Stimulated activated CD8-positive, alpha-beta memory T cell treated with anti-CD3 and anti-CD28 coated beads, Interleukin-15, amount 100 ng/mL, for 1 hour (primary cell): ENCODE measurements around the gene TRPM4.
"Not testable (repeated sequence)": the region's sequence is repeated elsewhere in the genome, so short reads cannot be mapped to it uniquely, and the experiment has no call there.

Source experiments
- DNase-seq: peaks from one replicate; pipeline ENCODE4 v3.0.0-alpha.2; 2020; ENCODE audit warnings: low read depth

TRPM4 gene

GRCh38 chr19:49127225-49127624, 30.4 kb upstream of the TRPM4 start:
- not testable (repeated sequence) for DNase-seq

DNA sequence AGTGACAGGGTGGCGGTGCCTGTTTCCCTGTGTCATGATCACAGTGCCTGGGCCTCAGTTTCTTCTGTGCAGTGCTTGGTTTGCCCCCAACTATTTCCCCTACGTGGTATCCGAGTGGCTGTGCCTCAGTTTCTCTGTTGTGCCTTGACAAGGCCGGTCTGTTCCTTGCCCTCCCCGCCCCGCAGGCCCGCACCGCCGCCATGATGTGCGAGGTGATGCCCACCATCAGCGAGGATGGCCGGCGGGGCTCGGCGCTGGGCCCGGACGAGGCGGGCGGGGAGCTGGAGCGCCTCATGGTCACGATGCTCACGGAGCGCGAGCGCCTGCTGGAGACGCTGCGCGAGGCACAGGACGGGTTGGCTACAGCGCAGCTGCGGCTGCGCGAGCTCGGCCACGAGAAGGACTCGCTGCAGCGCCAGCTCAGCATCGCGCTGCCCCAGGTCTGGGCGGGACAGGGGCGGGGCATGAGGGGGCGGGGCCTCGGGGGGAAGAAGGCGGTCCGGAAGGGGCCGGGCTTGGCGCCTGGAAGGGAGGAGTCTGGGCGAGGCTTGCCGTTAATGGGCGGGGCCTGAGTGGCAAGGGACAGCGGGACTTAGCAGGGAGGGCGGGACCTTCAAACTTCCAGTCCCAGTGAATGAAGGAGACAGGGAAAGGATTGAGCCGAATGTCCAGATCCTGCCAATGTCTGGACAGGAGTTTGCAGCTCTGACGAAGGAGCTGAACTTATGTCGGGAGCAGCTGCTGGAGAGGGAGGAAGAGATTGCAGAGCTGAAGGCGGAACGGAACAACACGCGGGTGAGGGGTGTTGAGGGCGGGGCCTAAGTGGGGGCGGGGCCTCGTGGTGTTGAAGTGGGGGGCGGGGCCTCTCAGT, 29.7 kb upstream of the TRPM4 start:
- peak; percentile 89 for DNase-seq

- DNase-seq, result no peak
These were observed 28.9 kb upstream of the TRPM4 start for GRCh38 chr19:49128545-49129237.

DNA sequence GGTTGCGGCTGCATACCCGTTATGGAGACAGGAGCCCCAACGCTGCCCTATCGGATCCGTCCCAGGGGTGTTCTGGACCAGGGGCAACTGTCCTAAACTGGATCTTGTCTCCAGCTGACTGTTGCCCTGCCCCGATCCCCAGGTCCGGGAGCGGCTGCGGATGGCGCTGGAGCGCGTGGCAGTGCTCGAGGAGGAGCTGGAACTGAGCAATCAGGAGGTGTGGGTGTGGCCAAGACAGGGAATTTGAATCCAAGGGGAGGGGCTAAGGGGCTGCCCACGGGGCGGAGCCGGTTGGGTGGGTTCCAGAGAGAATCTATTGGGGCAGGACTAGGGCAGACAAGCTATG, 28.4 kb upstream of the TRPM4 start:
- no peak for DNase-seq

DNA sequence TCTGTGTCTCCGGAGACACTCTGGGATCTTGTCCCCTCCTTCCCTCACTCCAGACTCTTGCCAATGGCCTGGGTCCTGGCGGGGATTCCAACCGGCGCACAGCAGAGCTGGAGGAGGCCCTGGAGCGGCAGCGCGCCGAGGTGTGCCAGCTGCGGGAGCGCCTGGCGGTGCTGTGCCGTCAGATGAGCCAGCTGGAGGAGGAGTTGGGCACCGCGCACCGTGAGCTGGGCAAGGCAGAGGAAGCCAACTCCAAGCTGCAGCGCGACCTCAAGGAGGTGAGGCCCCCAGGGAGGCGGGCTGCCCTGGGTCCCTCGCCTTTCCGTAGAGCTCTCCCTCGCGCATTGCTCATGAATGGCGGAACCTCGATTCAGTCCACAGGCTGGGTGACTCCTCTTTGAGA, 27.3 kb upstream of the TRPM4 start:
- no peak for DNase-seq

DNA sequence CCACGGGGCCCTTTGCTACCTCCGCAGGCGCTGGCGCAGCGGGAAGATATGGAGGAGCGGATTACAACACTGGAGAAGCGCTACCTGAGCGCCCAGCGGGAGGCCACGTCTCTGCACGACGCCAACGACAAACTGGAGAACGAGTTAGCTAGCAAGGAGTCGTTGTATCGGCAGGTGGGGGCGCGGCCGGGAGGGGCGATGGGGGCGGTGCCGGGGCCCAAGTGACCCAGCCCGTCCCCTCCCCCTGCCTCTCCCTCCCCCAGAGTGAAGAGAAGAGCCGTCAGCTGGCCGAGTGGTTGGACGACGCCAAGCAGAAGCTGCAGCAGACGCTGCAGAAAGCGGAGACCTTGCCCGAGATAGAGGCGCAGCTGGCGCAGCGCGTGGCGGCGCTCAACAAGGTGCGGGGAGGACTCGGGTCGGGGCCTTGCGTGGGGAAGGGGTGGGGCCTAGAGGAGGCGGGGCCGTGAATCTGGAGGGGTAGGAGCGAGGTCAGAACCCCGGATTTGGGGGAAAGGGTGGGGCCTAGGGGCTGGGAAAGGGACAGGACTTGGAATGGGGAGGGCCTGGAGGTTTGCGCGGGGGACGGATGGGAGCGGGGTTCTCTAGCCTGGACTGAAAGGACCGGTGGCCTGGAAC, 24.5 kb upstream of the TRPM4 start:
- DNase-seq, result no peak

DNA sequence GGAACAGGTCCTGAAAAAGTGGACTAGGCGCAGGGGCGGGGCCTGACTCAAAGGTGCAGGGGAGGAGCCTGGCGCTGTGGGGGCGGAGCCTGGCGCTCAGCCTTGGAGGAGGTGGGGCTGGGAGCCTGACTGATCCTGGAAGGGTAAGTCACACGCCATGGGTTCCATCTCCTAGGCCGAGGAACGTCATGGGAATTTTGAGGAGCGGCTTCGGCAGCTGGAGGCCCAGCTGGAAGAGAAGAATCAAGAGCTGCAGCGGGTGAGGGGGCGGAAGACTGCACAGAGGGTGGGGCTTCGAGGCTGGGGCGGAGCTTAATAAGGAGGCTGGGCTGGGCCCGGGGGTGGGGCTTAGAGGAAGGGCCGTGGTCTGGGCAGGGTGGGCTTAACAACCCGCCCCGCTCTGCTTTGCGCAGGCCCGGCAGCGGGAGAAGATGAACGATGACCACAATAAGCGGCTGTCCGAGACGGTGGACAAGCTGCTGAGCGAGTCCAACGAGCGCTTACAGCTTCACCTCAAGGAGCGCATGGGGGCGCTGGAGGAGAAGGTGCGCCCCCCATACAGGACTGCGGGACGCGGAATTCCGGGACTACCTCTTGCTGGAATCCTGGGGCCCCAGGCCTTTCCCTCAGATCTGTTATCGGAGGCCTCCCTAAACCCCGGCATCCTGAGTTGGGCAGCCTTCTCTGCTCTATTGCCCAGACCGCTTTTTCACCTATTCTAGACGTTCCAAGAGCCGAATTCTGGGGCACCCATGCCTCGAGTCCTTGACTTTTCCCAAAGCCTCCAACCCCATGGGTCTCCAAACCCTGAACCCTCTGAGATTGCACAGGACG, 23.8 kb upstream of the TRPM4 start:
- no peak for DNase-seq

DNA sequence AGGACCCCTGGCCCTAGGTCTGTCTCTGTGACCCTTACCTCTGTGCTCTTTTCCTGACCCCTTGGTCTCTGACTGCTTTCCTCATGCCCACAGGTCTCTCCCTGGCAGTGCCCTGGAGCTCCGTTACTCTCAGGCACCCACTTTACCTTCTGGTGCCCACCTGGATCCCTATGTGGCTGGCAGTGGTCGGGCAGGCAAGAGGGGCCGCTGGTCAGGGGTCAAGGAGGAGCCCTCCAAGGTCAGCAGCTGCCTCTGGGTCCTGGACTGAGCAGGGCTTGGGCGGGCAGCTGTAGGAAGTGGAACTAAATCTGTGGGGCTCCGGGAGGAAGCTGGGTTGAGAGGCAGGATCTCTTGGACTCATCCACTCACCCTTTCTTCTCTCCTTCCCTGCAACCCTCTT, 21.9 kb upstream of the TRPM4 start:
- DNase-seq, result no peak

DNA sequence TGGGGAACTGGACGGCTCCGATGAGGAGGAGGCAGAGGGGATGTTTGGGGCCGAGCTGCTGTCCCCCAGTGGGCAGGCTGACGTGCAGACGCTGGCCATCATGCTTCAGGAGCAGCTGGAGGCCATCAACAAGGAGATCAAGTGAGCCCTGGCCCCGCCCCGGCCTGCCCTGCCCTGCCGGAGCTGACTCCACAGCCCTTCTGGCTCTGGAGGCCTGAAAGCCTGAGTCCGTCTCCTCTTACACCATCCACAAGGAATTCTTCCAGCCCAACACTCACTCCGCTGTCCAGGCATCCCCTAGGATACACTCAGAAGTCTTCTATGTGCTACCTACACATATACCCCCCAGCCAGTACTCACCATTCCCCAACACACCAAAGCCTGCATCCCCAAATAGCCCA, 20.8 kb upstream of the TRPM4 start:
- DNase-seq, result no peak

DNA sequence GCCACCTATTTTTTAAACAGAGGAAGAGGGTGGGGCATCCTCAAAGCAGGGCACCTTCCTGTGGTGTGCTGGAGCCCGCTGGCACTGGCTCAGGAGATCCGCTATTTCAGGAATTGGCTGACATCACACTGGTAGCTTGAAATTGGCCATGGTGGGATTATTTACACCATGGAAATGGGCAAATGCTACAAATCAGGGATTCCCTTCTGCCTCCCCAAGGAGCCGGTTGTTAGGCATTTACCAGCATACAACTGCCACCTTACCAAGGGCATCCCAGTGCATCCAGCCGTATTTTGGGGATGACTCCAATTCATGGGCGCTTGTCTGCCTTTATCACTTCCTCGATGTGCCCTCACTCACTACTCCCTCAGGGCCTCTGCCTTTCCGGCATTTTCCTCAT, 16.6 kb upstream of the TRPM4 start:
- no peak for DNase-seq

DNA sequence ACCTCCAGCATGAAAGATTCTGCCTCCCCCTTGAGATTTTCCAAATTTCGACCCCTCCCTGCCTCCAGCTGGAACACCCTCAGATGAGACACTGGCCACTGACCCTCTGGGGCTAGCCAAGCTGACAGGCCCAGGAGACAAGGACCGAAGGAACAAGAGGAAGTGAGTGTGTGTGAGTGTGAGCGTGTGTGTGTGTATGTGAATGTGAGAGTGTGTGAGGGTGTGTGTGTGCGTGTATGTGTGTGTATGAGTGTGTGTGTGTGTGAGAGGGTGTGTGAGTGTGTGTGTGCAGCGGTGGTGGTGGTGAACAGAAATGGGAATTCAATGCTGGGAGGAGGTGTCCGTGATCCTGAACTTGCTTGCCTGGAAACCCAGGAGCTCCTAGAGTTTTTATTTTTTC, 16.2 kb upstream of the TRPM4 start:
- no peak for DNase-seq

DNA sequence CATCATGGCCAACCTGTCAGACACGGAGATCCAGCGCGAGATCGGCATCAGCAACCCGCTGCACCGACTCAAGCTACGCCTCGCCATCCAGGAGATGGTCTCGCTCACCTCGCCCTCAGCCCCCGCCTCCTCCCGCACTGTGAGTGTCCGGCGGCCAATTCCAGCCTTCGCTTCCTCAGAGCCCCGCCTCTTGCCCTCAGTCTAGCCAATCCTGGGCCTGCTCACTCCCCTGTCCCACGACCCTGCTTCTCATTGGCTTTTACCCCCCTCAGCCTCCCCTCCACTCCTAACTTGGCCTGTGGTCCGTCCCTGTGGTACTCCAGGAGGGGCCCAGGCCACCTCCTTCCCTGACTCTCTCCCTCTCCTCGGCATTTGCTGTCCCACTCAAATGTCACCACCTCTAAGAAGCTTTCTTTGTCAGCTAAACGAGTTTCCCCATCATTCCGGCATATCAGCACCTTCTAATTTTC, 14.7 kb upstream of the TRPM4 start:
- DNase-seq, result peak; percentile 37

DNA sequence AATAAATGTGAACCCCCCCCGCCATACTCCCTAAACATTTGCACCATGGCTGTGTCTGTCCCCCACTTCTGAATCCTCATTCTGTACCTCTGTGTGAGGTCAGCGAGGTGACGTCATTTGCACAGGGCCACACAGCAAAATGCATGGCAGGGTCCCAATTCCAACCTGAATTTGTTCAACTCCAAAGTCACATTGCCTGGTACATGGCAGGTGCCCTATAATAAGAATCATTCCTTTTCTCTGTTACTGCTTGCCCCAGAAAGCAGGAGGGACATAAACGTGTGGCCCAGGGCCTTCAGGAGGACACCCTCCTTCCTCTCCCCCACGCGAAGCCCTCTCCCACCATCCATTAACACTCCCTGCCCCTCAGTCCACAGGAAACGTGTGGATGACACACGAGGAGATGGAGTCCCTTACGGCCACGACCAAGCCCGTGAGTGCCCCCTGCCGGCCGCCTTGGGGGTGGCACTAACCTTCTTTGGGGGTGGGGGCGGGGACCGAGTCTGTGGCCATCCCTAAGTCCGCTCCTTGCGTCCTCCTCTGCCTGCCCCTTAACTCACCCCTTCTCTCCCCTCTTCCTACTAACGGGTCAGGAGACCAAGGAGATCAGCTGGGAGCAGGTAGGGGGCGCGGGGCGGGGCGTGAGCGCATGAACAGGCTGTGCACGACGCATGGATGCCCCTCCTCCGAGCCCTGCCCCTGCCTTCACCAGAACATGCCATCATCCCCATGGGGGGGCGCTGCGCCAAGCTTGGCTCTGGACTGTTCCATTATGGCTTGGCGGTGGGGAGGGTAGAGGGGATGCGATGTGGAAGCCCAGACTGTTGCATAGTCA, 11.8 kb upstream of the TRPM4 start:
- DNase-seq, result peak; percentile 61

- DNase-seq, result not testable (repeated sequence)
These were observed 11.2 kb upstream of the TRPM4 start for GRCh38 chr19:49146408-49146770.

DNA sequence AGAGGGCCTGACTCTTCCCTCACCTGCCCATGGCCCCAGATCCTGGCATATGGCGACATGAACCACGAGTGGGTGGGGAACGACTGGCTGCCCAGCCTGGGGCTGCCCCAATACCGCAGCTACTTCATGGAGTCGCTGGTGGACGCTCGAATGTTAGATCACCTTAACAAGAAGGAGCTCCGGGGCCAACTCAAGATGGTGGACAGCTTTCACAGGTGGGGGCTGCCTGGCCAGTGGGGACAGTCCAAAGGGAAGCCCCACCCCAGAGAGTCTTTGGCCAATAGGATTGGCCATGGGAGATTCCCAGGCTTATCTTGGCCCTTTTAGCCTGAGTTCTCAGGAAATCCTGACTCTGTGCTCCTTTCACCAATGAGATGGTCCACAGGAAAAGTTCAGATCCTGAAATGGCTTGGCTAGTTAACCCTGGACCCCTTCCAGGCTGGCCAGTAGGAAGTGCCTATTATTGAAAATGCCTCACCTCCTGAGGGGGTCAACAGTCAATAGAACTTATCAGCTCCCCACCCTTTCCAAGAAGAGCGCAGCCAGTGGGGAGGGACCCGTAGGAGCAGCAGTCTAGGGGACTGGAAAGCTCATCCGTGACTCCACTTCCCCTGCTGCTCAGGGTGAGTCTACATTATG, 9.4 kb upstream of the TRPM4 start:
- no peak for DNase-seq

GRCh38 chr19:49148784-49149651, 8.6 kb upstream of the TRPM4 start:
- peak; percentile 54 for DNase-seq

GRCh38 chr19:49149652-49150105, 7.9 kb upstream of the TRPM4 start:
- DNase-seq, result no peak

- no peak for DNase-seq
These were observed 7.3 kb upstream of the TRPM4 start for GRCh38 chr19:49150106-49150943.

- no peak for DNase-seq
These were observed 6.7 kb upstream of the TRPM4 start for GRCh38 chr19:49150944-49151243.
